GM12892 (cell line): ENCODE measurements around the gene PLEKHD1.

Source experiments
- POLR2A ChIP-seq: IDR thresholded peaks from 2 replicates; pipeline ENCODE4 v1.6.1; 2011; ENCODE audit warnings: low read depth, low read length, control low read depth
- POLR2AphosphoS5 ChIP-seq: IDR thresholded peaks from 2 replicates; pipeline ENCODE4 v1.6.1; 2011; ENCODE audit warnings: low read depth, low read length, control low read depth
- TAF1 ChIP-seq: IDR thresholded peaks from 2 replicates; pipeline ENCODE4 v1.6.1; 2011; ENCODE audit warnings: low read depth, mild to moderate bottlenecking, control low read depth, low read length, borderline replicate concordance

GRCh38 chr14:69571449-69572029, 87.0 kb downstream of the PLEKHD1 start:
- no peak for TF ChIP-seq POLR2A
- TF ChIP-seq POLR2AphosphoS5, result no peak
- no peak for TF ChIP-seq TAF1
